Dedifferentiated amniotic fluid mesenchymal stem cell (primary cell): Measurements from ENCODE around the gene BTN2A1.
"Not testable (repeated sequence)": the region's sequence is repeated elsewhere in the genome, so short reads cannot be mapped to it uniquely, and the experiment has no call there.

Experiments
- DNase-seq: peaks from one replicate; pipeline ENCODE4 v3.0.0-alpha.2; 2016; ENCODE audit errors: extremely low spot score

Gene BTN2A1

GRCh38 chr6:26457806-26458688 is at the start of gene BTN2A1:
TSS of gene BTN2A1 (plus strand) at chr6:26457955. CDS start at chr6:26458637, 682 bp downstream.
- peak; percentile 99 for DNase-seq

GRCh38 chr6:26408828-26409730 is 48.7 kb upstream of the BTN2A1 start:
- DNase-seq, result no peak

GRCh38 chr6:26411751-26412150 is 46.0 kb upstream of the BTN2A1 start:
- DNase-seq, result no peak

- peak; percentile 22 for DNase-seq
These were observed 45.5 kb upstream of the BTN2A1 start for GRCh38 chr6:26412228-26412627.

- no peak for DNase-seq
These were observed 44.8 kb upstream of the BTN2A1 start for GRCh38 chr6:26412954-26413353.

GRCh38 chr6:26414281-26414680 is 43.5 kb upstream of the BTN2A1 start:
- no peak for DNase-seq

- no peak for DNase-seq
These were observed 42.6 kb upstream of the BTN2A1 start for GRCh38 chr6:26415036-26415614.

GRCh38 chr6:26415791-26416190 is 42.0 kb upstream of the BTN2A1 start:
- DNase-seq, result no peak

GRCh38 chr6:26416288-26416687 is 41.5 kb upstream of the BTN2A1 start:
- no peak for DNase-seq

GRCh38 chr6:26418077-26418476 is 39.7 kb upstream of the BTN2A1 start:
- not testable (repeated sequence) for DNase-seq

GRCh38 chr6:26418795-26419194 is 39.0 kb upstream of the BTN2A1 start:
- not testable (repeated sequence) for DNase-seq

- DNase-seq, result no peak
These were observed 37.0 kb upstream of the BTN2A1 start for GRCh38 chr6:26420688-26421171.

GRCh38 chr6:26421259-26422144 is 36.3 kb upstream of the BTN2A1 start:
- DNase-seq, result peak; percentile 99

- DNase-seq, result no peak
These were observed 35.4 kb upstream of the BTN2A1 start for GRCh38 chr6:26422329-26422728.

GRCh38 chr6:26426691-26427450 is 30.9 kb upstream of the BTN2A1 start:
- no peak for DNase-seq

- DNase-seq, result no peak
These were observed 30.3 kb upstream of the BTN2A1 start for GRCh38 chr6:26427451-26427809.

GRCh38 chr6:26428206-26428605 is 29.5 kb upstream of the BTN2A1 start:
- DNase-seq, result no peak

- no peak for DNase-seq
These were observed 27.0 kb upstream of the BTN2A1 start for GRCh38 chr6:26430787-26431186.

- DNase-seq, result no peak
These were observed 26.2 kb upstream of the BTN2A1 start for GRCh38 chr6:26431258-26432172.
